GM12801 (cell line): ENCODE measurements around the gene KLRF2.

ENCODE experiments used
- CTCF ChIP-seq: IDR thresholded peaks from one replicate; pipeline ENCODE4 v1.5.1; 2011; ENCODE audit warnings: control low read depth; ENCODE audit not compliant: insufficient read length; ENCODE audit errors: extremely low read depth

The KLRF2 gene

GRCh38 chr12:9881246-9881645 is at the start of gene KLRF2:
TSS of gene KLRF2 (plus strand) at chr12:9881489. CDS start at chr12:9881596, 107 bp downstream.
- no peak for TF ChIP-seq CTCF

- no peak for TF ChIP-seq CTCF
Observed at GRCh38 chr12:9831720-9832119, 49.6 kb upstream of the KLRF2 start.

GRCh38 chr12:9843407-9843806 is 37.9 kb upstream of the KLRF2 start:
- no peak for TF ChIP-seq CTCF

GRCh38 chr12:9848899-9849298 is 32.4 kb upstream of the KLRF2 start:
- TF ChIP-seq CTCF = no peak

GRCh38 chr12:9851050-9851449 is 30.2 kb upstream of the KLRF2 start:
- TF ChIP-seq CTCF = no peak

GRCh38 chr12:9851927-9852326 is 29.4 kb upstream of the KLRF2 start:
- TF ChIP-seq CTCF = no peak

- TF ChIP-seq CTCF = no peak
Observed at GRCh38 chr12:9856151-9856550, 25.1 kb upstream of the KLRF2 start.

GRCh38 chr12:9856894-9857293 is 24.4 kb upstream of the KLRF2 start:
- TF ChIP-seq CTCF = no peak
